Endothelial cell of umbilical vein (primary cell): ENCODE data around the gene SFTPB. TPM values are rescaled to one million over a fixed set of nuclear protein-coding genes. Genes with fewer than 3 reads are reported as not detected.

Experiments
- BruUV-seq: library from RNA; stranded (reverse); fragments of 400-500 nt; replicated peaks from 2 replicates; lab custom pipeline; 2021; lab: Mats Ljungman, UMichigan
- CTCF ChIA-PET: fragments of 300-600, 350-600 bp; sonication (Branson Sonifier 250); formaldehyde crosslinking; loops from one replicate; lab custom pipeline; 2021; ENCODE audit warnings: antibody characterized with exemption, inconsistent platforms; lab: Charles Lee
- POLR2A ChIA-PET: fragments of 300-600, 350-600 bp; sonication (Branson Sonifier 250); formaldehyde crosslinking; loops from one replicate; lab custom pipeline; 2021; ENCODE audit warnings: antibody characterized with exemption, inconsistent platforms; lab: Charles Lee
- DNase-seq: peaks from one replicate; pipeline ENCODE4 v3.0.0-alpha.2; 2011; ENCODE audit warnings: low read depth, low spot score
- FAIRE-seq: peaks from 2 replicates; lab custom pipeline; 2011; peaks lifted over from hg19 to GRCh38; lab: Jason Lieb, UNC
- H2AFZ ChIP-seq: 2 replicates; pipeline ENCODE4 v1.6.0; 2012; ENCODE audit warnings: low read depth, low read length, control low read depth, inconsistent platforms
- H3K27ac ChIP-seq: 2 replicates; pipeline ENCODE4 v1.5.1; 2011; ENCODE audit warnings: low read depth, mild to moderate bottlenecking, control low read depth, low read length, moderate library complexity; ENCODE audit not compliant: insufficient read depth
- H3K27me3 ChIP-seq, 2 experiments: 2 replicates each; pipeline versions ENCODE4 v1.6.0 to v1.6.1; 2011; ENCODE audit warnings: low read length in 2 of 2, mixed read lengths in 1 of 2; ENCODE audit not compliant: control insufficient read depth in 2 of 2, insufficient read depth in 2 of 2
- H3K36me3 ChIP-seq, 2 experiments: 2 replicates in 1 of 2; 3 replicates in 1 of 2; pipeline ENCODE4 v1.5.1; 2011; ENCODE audit warnings: low read length in 2 of 2, mild to moderate bottlenecking in 1 of 2, moderate library complexity in 1 of 2; ENCODE audit not compliant: control insufficient read depth in 2 of 2, insufficient read depth in 2 of 2; ENCODE audit errors: extremely low read depth in 1 of 2
- H3K4me1 ChIP-seq: 3 replicates; pipeline ENCODE4 v1.5.1; 2011; ENCODE audit warnings: mild to moderate bottlenecking, low read length; ENCODE audit not compliant: control insufficient read depth, insufficient read depth; ENCODE audit errors: extremely low read depth
- H3K4me2 ChIP-seq: 2 replicates; pipeline ENCODE4 v1.6.1; 2011; ENCODE audit warnings: low read length, control low read depth, mixed read lengths; ENCODE audit not compliant: insufficient read depth
- H3K4me3 ChIP-seq, 3 experiments: fragments of 200-600 bp in 1 of 3; sonication (generic), shearing (Covaris generic) in 1 of 3; replicated peaks in 1 of 3; 2 replicates each; pipeline ENCODE4 v1.5.1; 2011 to 2016; ENCODE audit warnings: control low read depth in 3 of 3, low read length in 3 of 3, mild to moderate bottlenecking in 2 of 3, inconsistent platforms in 1 of 3, low read depth in 1 of 3, moderate library complexity in 1 of 3; ENCODE audit not compliant: insufficient read depth in 1 of 3
- H3K79me2 ChIP-seq: 2 replicates; pipeline ENCODE4 v1.6.0; 2012; ENCODE audit warnings: low read length, inconsistent platforms; ENCODE audit not compliant: control insufficient read depth, insufficient read depth
- H3K9ac ChIP-seq: replicated peaks from 2 replicates; pipeline ENCODE3; 2011; ENCODE audit warnings: low read length, control low read depth; ENCODE audit not compliant: insufficient read depth; ENCODE audit errors: extremely low read depth
- H3K9me1 ChIP-seq: replicated peaks from 3 replicates; pipeline ENCODE4 v1.6.0; 2011; ENCODE audit warnings: mild to moderate bottlenecking, low read length; ENCODE audit not compliant: control insufficient read depth, insufficient read depth; ENCODE audit errors: extremely low read depth
- H3K9me3 ChIP-seq: replicated peaks from 2 replicates; pipeline ENCODE4 v1.5.1; 2012; ENCODE audit warnings: low read length, inconsistent platforms; ENCODE audit not compliant: control insufficient read depth, insufficient read depth
- H4K20me1 ChIP-seq: replicated peaks from 2 replicates; pipeline ENCODE3; 2011; ENCODE audit warnings: mild to moderate bottlenecking, low read length; ENCODE audit not compliant: control insufficient read depth, insufficient read depth; ENCODE audit errors: extremely low read depth
- EZH2 ChIP-seq: IDR thresholded peaks from 2 replicates; pipeline ENCODE4 v1.6.1; 2012; ENCODE audit warnings: borderline replicate concordance, low read depth, mild to moderate bottlenecking, moderate library complexity, low read length, inconsistent platforms; ENCODE audit not compliant: severe bottlenecking
- FOS ChIP-seq: IDR thresholded peaks from 2 replicates; pipeline ENCODE4 v1.6.1; 2011; ENCODE audit warnings: mild to moderate bottlenecking, low read length, moderate library complexity, borderline replicate concordance; ENCODE audit not compliant: insufficient read depth
- GATA2 ChIP-seq: IDR thresholded peaks from 2 replicates; pipeline ENCODE4 v1.7.0; 2011; ENCODE audit warnings: low read depth, mild to moderate bottlenecking, moderate library complexity, mixed read lengths, low read length; ENCODE audit not compliant: insufficient read length, insufficient read depth
- JUN ChIP-seq: IDR thresholded peaks from 2 replicates; pipeline ENCODE4 v1.6.1; 2011; ENCODE audit warnings: borderline replicate concordance, low read depth; ENCODE audit not compliant: insufficient read length, insufficient read depth
- MYC ChIP-seq: IDR thresholded peaks from one replicate; pipeline ENCODE4 v1.6.1; 2011; ENCODE audit warnings: mild to moderate bottlenecking, low read depth, low read length
- POLR2A ChIP-seq: IDR thresholded peaks from 2 replicates; pipeline ENCODE4 v1.6.1; 2012; ENCODE audit warnings: low read depth, mild to moderate bottlenecking, control low read depth, low read length
- POLR2AphosphoS5 ChIP-seq: IDR thresholded peaks from 2 replicates; pipeline ENCODE4 v1.6.1; 2012; ENCODE audit warnings: low read depth, mild to moderate bottlenecking, control low read depth, low read length, moderate library complexity; ENCODE audit not compliant: insufficient read depth
- dilution Hi-C: fragments of 300-500 bp; cut with MboI; formaldehyde crosslinking; loops from one replicate; pipeline ENCODE4 v1.15.0; 2019; ENCODE audit warnings: low sequenced_read_pairs; ENCODE audit not compliant: extremely low pct_ligation_motif_present
- intact Hi-C: fragments of 100-400 bp; cut with micrococcal nuclease; formaldehyde crosslinking; loops from one replicate; pipeline ENCODE4 v1.10.0; 2022
- polyA plus RNA-seq, 4 experiments: library from polyadenylated mRNA; depleted of rRNA in 3 of 4; stranded (reverse) in 3 of 4; unstranded in 1 of 4; fragments of >200 nt; gene quantifications; 2 replicates each; pipeline versions ENCODE4 v1.2.1 to v1.2.3, GENCODE V29; 2011 to 2012; ENCODE audit warnings: missing spikeins in 1 of 4
- total RNA-seq: library from RNA; stranded (reverse); gene quantifications from 2 replicates; pipeline ENCODE4 v1.2.3, GENCODE V29; 2021
- TF ChIP-seq, protein P1 (sequence below): IDR thresholded peaks from 2 replicates; pipeline ENCODE4 v1.6.1; 2011; ENCODE audit not compliant: insufficient read depth, insufficient read length
- TF ChIP-seq, protein P2 (sequence below), 2 donors: IDR thresholded peaks; 1 replicate in 1 of 2; 2 replicates in 1 of 2; pipeline ENCODE4 v1.5.1; 2011; ENCODE audit warnings: low read length in 2 of 2, mild to moderate bottlenecking in 2 of 2, moderate library complexity in 2 of 2, control low read depth in 1 of 2, inconsistent platforms in 1 of 2, low read depth in 1 of 2; ENCODE audit not compliant: insufficient read depth in 1 of 2; ENCODE audit errors: extremely low read depth in 1 of 2

SFTPB gene
- total and polyA plus RNA-seq, 2 donors (not counting 3 experiments of a cell fraction or from before 2014, with no cell fraction given): not detected

DNA sequence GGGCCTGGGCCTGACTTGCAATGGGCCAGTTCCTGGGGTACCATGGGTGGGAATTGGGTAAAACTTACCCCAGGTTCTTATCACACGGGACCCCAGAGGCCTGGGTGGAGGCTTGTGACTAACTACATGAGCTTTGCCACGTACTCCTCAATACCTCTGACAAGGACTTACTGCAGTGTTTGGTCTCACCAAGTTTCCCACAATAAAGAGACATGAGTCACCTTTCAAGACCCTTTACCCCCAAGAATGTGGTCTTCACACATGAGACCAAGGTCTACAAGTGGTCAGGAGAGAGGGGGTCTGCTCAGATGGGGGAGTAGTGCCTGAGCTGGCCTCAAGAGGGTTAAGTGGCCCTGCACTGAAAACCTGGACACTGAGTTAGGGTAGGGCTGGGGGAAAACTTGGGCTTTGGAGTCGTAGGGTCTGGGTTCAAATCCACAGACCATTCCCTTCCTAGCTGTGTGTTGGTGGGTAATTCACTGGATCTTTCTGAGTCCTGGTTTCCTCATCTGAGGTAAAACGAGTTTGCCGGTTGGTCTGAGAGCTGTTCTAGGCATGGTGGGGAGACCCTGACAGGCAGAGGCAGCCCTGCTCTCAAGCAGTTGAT, 24.1 kb upstream of the SFTPB start:
- Histone ChIP-seq H3K4me1 (no peaks in the 10 kb centered on the region), H4K20me1 (no peaks in the 10 kb centered on the region), H3K9me3 (no peaks in the 10 kb centered on the region), H3K4me3 (no peak overlapping the region), H3K9ac (no peak overlapping the region), H3K79me2 (no peaks in the 10 kb centered on the region), H3K4me2 (no peak overlapping the region), H2AFZ (no peak overlapping the region), H3K36me3 (no peaks in the 10 kb centered on the region), H3K27me3 (no peaks in the 10 kb centered on the region), H3K9me1 (no peaks in the 10 kb centered on the region), H3K27ac (no peak overlapping the region)
- FAIRE-seq: no peak
- dilution Hi-C loops: no loop called here
- ChIA-PET CTCF (interaction anchor here (3.0 kb wide), 1 partner anchor 15 kb away, joined by 13 read pairs; no protein-coding TSS in a partner anchor), POLR2A (no interaction called here)
- intact Hi-C loops: no loop called here
- no TSS peak for BruUV-seq
- no peak for TF ChIP-seq EZH2
- no peak for TF ChIP-seq MYC
- TF ChIP-seq FOS: no peak
- TF ChIP-seq, protein P1, sequence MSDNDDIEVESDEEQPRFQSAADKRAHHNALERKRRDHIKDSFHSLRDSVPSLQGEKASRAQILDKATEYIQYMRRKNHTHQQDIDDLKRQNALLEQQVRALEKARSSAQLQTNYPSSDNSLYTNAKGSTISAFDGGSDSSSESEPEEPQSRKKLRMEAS: no peak
- no peak for TF ChIP-seq POLR2A
- TF ChIP-seq, protein P2, sequence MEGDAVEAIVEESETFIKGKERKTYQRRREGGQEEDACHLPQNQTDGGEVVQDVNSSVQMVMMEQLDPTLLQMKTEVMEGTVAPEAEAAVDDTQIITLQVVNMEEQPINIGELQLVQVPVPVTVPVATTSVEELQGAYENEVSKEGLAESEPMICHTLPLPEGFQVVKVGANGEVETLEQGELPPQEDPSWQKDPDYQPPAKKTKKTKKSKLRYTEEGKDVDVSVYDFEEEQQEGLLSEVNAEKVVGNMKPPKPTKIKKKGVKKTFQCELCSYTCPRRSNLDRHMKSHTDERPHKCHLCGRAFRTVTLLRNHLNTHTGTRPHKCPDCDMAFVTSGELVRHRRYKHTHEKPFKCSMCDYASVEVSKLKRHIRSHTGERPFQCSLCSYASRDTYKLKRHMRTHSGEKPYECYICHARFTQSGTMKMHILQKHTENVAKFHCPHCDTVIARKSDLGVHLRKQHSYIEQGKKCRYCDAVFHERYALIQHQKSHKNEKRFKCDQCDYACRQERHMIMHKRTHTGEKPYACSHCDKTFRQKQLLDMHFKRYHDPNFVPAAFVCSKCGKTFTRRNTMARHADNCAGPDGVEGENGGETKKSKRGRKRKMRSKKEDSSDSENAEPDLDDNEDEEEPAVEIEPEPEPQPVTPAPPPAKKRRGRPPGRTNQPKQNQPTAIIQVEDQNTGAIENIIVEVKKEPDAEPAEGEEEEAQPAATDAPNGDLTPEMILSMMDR (IDR thresholded peaks at IDR 0.05; ENCODE audit: extremely low read depth in 1 of 2, insufficient read depth in 1 of 2, low read depth in 1 of 2, low read length in 2 of 2): no peak
- TF ChIP-seq POLR2AphosphoS5: no peak
- TF ChIP-seq GATA2: no peak
- no peak for TF ChIP-seq JUN
- no peak for DNase-seq
